HG03439 (cell line): ENCODE data around the gene PROM1.

Source experiments
- ATAC-seq: cut with Tn5 transposase; IDR thresholded peaks from one replicate; pipeline ENCODE4 v1.9.1; 2021; ENCODE audit warnings: mild to moderate bottlenecking, moderate library complexity; ENCODE audit not compliant: unreplicated experiment

PROM1 gene

DNA sequence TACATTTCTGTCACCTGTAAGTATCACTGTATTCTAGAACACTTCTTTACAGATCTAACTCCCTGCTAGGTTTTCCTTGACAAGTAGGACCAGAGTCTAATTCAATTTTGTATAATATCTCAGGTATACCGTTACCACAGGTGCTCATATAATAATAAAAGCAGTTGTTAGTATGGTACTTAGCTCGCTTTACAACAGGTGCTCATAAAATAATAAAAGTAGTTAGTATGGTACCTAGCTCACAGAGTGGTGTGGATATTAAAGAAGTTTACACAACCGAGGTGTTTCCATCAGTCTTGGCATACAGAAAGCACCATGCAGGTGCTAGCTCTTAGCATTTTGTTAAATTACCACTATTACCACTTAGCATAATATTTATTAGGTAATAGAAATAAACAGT, 88.0 kb downstream of the PROM1 start:
- ATAC-seq, result no peak

DNA sequence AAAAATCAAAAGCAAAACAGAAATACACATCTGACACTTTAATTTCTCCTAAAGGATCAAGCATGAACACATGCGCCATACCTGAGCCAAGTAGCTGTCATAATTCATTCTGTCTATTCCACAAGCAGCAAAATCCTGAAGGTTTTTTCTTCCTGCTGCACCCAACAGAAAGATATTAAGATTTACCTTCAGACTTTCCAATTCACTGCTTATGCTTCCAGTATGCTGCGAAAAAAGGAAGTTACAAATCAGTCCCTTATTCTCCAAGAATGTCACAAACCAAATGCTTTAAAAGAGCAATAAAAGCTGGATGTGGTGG, 91.7 kb downstream of the PROM1 start:
- ATAC-seq, result no peak

- ATAC-seq, result no peak
Measured at GRCh38 chr4:15990570-15991285, 93.1 kb downstream of the PROM1 start.

DNA sequence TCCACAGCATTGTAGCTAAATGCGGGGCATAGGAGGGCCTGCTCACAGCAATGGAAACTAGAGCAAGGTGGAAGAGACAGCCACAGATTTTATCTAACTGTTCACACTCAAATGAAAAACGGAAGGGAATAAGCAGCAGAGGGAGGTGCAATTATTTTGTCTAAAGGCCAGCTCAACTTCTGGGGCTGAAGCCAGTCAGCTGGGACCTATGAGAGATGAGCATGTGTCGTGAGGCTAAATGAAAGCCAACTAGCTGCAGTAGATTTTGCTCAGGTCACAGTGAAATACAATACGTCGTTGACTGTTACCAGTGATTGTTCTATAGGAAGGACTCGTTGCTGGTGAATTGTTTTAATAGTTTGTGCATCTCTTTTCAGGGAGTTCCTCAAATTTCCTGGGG, 94.4 kb downstream of the PROM1 start:
- no peak for ATAC-seq

DNA sequence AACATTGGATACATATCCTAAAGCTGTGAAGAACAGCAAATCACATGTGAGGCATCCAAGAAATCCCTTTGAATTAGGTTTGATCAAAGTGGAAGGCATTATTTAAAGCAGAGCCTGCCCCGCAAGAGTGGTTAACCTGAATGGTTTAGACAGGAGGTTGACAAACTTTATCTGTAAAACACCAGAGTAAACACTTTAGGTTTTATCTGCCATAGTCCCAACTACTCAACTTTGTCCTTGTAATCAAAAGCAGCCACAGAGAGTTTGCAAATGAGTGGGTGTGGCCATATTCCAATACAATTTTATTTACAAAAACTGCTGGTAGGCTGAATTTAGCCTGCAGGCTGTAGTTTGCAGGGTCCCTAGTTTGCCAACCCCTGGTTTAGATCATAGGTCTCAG, 95.6 kb downstream of the PROM1 start:
- no peak for ATAC-seq

- no peak for ATAC-seq
Measured at GRCh38 chr4:15986907-15987306, 96.9 kb downstream of the PROM1 start.

DNA sequence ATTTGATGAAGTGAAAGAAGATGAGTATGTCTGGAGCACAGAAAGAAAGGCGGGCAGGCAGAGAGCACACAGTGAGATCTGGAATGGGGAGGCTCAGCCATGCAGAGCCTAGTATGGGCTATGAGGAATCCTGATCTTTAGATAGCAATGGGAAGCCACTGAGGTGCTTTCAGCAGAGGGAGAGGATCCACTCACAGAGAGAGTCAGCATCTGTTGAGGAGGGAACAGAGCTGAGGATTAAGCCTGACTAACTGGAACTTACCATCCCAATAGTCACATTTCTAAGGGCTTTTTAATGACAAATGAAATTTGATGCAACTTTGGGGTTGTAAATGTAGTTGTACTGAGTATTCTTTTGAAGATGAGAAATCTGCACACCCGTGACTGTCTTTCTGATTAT, 100.2 kb downstream of the PROM1 start:
- no peak for ATAC-seq

DNA sequence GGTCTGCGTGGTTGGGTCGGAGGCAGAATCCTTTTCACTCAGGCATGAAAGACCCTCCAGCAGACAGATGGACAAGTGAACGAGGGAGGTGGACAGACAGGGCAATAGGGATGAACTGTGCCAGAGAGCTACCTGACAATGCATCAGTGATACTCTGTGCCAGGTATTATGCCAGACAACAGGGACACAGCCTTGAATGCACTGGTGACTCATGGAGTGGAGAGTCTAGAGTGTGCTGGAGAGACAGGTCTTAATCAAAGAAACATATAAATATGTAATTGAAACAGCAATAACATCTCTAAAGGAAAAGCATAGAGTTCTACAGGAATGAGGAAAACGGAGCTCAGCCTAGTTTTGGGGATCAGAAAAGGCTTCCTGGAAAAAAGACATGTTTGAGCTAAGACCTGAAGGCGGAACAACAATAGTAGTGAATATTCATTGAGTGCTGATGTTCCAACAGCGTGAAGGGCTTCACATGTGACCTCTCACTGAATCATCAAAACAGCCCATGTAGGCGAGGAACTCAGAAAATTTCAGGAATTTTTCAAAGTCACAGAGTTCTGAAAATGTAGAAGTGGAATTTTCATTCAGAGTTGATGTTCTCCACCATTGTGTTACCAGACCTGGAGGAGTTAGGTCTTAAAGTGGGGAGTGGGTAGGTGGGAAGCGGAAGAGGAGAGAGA, 100.8 kb downstream of the PROM1 start:
- no peak for ATAC-seq

DNA sequence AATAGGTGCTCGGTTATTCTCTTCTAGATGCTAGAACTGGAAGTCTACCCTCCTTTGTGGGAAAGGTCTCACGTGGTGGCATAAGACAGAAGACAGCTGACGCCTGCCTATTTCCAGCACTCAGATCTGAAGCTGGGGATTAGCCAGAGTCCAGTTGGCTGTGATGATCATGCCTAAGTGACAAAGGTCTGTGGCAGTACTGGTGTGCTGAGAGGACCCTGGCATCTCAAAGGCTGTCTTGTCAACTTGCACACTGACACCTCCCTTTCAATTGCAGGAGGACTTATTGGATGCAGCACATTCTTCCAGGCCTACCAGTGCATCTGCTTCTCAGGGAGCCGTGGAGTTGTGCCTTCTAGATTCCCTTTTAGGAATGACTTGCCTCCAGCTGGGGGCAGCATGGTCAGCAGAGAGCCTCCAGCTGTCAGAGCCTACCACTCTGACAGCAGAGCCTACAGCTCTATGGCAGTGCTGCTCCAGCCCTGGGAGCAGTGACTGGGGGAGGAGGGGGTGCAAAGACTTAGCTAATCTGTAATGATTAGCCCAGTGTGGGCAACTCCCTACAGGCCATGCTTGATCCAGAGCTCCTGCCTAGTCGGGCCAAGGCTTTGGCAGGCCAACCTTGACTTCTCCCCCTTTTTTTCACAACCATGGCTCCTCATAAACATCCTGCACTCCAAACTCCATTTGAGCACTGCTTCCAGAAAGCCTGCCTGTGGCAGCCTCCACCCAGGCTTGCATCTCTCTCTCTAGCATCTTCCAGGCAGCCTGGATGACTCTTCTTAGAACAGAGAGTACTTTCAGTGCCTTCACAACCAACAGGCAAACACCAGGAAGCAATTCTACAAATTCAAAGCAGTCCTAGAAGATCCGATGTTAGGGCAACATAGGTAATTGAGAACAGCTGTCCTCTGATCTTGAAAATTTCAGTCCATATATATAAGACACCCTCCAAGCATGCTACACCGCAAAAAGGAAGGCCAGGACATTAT, 107.1 kb downstream of the PROM1 start:
- ATAC-seq, result no peak

DNA sequence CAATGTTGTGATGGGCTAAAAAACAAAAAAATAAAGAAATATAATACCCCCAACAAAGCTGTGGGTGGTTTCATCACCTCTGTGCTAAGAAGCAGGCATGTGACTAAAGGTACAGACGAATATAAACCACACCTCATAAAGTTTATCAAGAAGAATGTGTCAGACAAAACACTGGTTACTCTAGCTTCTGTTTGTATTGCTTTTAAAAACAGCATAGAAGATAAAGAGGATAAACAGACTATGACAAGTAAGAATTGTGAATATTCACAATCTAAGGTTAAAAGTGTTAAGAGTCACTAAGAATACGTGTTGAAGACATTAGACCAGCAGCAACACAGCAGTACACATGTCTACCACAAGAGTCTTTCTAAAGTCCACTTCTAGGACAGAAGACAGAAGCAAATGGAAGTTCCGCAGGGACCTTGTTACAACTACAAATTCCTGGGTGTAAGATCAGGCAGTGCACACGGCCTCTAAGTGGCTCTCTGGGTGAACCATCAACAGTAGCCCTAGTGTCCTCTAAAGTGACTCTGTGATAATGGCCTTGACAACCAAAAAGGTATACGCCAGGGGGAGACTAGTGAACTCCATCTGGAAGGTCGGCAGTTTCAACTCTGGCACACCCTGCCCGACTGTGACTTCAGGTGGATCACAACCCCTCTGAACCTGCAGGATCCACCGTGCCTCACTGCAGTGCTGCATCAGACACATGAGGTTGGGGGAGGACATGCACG, 112.6 kb downstream of the PROM1 start:
- ATAC-seq, result no peak

DNA sequence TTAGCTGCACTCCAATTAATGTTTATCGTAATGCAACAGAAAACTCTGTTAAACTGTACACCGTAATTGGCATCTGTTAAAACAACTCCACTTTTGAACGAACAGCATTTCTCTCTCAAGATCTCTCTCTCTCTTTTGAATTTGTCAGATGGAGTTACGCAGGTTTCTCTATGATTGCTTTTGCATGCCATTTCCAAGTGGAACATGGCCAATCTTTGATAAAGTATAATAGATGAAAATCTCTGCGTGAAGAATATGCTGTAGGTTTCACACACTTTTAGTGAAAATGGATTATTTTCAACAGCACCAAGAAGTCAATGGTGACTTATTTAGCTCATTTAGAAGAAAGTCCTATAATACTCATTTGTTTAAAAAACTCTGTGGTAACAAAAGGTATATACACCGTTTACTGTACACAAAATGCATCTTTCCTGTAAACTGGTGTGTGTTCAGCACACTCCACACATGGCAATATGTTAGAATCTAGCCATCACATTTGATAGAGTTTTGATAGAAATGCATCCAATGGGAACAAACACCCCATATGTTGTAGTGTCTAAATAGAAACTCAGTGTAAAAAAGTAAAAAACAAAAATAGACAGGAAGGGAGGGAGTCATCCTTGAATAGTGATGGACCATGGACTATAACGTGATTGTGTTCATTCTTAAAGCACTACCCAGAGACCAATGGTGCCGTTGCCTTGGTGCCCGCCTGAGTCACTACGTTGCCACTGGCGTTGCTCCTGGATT, 115.1 kb downstream of the PROM1 start:
- ATAC-seq, result no peak

- ATAC-seq, result no peak
Measured at GRCh38 chr4:15965325-15965724, 118.5 kb downstream of the PROM1 start.

GRCh38 chr4:15964159-15964558, 119.7 kb downstream of the PROM1 start:
- ATAC-seq, result no peak

DNA sequence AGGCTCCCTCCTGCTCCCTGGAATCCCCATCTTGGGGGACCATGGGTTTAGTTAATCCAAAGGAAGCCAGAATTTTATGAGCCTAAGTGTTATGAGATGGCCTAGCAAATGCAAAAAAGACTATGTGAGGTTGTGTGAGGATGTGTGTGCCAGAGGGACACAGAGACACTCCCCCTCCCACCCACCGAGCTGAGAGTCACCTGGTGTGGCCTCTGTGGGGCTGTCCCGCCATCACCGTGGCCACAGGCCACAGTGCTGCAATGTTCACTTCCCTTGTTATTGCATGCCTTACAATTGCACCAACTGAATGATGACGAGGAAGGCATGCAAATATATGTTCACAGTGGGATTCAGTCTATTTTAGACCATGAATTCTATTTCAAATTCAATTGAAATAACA, 120.2 kb downstream of the PROM1 start:
- ATAC-seq, result peak; percentile 81

DNA sequence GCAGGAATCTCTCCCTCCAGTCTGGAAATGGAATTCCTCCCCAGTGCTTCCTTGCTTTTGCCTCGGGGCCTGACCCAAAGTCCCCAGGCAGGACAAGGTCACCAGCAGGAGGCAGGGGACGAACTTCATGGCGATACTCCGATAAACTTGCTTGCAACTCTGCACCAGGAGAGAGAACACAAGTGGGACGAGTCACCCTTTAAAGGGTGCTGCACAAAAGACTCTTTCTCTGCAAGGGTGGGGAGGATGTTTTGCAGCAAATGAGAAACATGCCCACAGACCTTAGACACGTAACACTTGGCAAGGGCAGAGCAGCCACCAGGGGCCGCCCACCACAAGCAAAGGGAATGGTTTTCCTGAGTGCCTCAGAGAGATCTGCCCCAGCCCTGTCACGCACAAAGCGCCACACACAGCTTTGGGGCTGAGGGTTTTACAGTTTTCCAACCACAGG, 120.8 kb downstream of the PROM1 start, which contains the start of gene FGFBP2:
Gene FGFBP2 (minus strand): TSS at position 175 of the 451 bp plus-strand sequence. CDS start 46 bp downstream, at position 129.
- no peak for ATAC-seq

- no peak for ATAC-seq
Measured at GRCh38 chr4:15961781-15962510, 121.9 kb downstream of the PROM1 start.

DNA sequence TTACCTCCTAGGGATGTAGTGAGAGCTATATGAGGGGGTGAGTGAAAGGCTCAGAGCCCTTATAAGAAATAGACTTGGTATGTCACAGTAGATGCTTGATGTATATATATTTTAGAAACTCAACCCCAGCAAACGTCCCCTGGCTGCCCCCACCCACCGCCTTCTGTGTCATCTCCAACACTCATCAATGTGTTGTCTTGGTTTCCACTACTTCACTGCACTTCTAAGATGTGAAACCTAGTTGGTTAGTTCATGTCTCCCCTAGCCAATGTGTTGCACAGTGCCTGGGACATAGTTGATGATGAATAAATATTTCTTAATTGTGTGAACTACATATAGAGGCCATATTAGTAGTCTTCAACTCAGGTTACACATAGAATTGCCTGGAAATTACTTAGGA, 125.3 kb downstream of the PROM1 start:
- ATAC-seq, result no peak

GRCh38 chr4:15956179-15956850, 127.5 kb downstream of the PROM1 start:
- peak; percentile 92 for ATAC-seq

DNA sequence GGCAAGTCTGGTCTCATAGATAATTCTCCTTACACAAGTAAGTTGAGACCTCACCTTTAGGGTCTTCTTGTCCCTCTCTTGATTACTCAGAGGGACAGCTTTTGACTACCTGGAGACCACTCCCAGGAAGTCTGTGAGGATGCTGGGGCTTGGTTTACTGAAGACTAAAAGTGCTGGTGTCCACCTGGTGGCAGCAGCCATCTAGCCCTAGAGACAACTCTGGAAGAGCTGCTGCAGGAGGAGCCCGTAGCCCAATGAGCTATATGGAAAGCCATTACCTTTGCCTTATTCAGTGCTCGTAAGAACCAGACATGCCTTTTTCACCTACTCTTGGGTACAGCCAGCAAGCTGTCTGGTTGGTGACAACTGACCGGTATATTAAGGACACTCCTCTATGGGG, 128.2 kb downstream of the PROM1 start:
- ATAC-seq, result no peak
